CD4-positive, alpha-beta T cell (primary cell): ENCODE data around the gene GSAP. TPM values are rescaled to one million over a fixed set of nuclear protein-coding genes. Genes with fewer than 3 reads are reported as not detected.

Experiments used
- ATAC-seq: fragments of 200-7000 bp; cut with Tn5 transposase; one replicate; pipeline ENCODE4 v1.10.0; 2022; ENCODE audit warnings: mild to moderate bottlenecking; ENCODE audit not compliant: poor library complexity
- CTCF ChIA-PET: fragments of 350-600 bp; sonication (Branson Sonifier 250); formaldehyde crosslinking; loops from one replicate; lab custom pipeline; 2021; ENCODE audit warnings: antibody characterized with exemption, inconsistent platforms; lab: Charles Lee
- POLR2A ChIA-PET: fragments of 350-600 bp; sonication (Branson Sonifier 250); formaldehyde crosslinking; loops from one replicate; lab custom pipeline; 2021; ENCODE audit warnings: antibody characterized with exemption, inconsistent platforms; lab: Charles Lee
- DNase-seq, 14 experiments: peaks; one replicate each; pipeline ENCODE4 v3.0.0-alpha.2; 2013 to 2020; ENCODE audit warnings: mixed read lengths in 2 of 14
- H3K27ac ChIP-seq, 2 donors: one replicate each; pipeline versions ENCODE4 v1.5.1 to v1.7.0; 2013; ENCODE audit warnings: low read length in 2 of 2, low read depth in 1 of 2, mild to moderate bottlenecking in 1 of 2
- H3K27me3 ChIP-seq, 2 experiments: 1 replicate in 1 of 2; 2 replicates in 1 of 2; pipeline versions ENCODE4 v1.6.1 to v1.7.0; 2013; ENCODE audit warnings: low read length in 2 of 2, control low read depth in 1 of 2, mild to moderate bottlenecking in 1 of 2, moderate library complexity in 1 of 2; ENCODE audit not compliant: insufficient read depth in 2 of 2, control insufficient read depth in 1 of 2
- H3K36me3 ChIP-seq: one replicate; pipeline ENCODE4 v1.6.1; 2013; ENCODE audit warnings: low read length, control low read depth; ENCODE audit not compliant: insufficient read depth
- H3K4me1 ChIP-seq: one replicate; pipeline ENCODE4 v1.6.1; 2013; ENCODE audit warnings: low read length, control low read depth; ENCODE audit not compliant: insufficient read depth
- H3K4me3 ChIP-seq: one replicate; pipeline ENCODE4 v1.5.1; 2013; ENCODE audit warnings: mild to moderate bottlenecking, low read length, moderate library complexity
- H3K9me3 ChIP-seq, 2 experiments: 1 replicate in 1 of 2; 2 replicates in 1 of 2; pipeline versions ENCODE4 v1.6.1 to v1.7.0; 2013; ENCODE audit warnings: low read length in 2 of 2, mild to moderate bottlenecking in 2 of 2, control low read depth in 1 of 2, moderate library complexity in 1 of 2; ENCODE audit not compliant: control insufficient read depth in 1 of 2, insufficient read depth in 1 of 2
- H3K27ac Mint-ChIP-seq: one replicate; pipeline ENCODE4 v1.8.0; 2020; ENCODE audit warnings: mixed read lengths
- H3K27me3 Mint-ChIP-seq: one replicate; pipeline ENCODE4 v1.8.0; 2021; ENCODE audit warnings: mixed read lengths
- H3K36me3 Mint-ChIP-seq: one replicate; pipeline ENCODE4 v1.8.0; 2021; ENCODE audit warnings: low read depth, mixed read lengths
- H3K4me1 Mint-ChIP-seq: one replicate; pipeline ENCODE4 v1.8.0; 2021; ENCODE audit warnings: low read depth, mixed read lengths
- H3K4me3 Mint-ChIP-seq: one replicate; pipeline ENCODE4 v1.8.0; 2020; ENCODE audit warnings: mild to moderate bottlenecking, mixed read lengths
- H3K9me3 Mint-ChIP-seq: one replicate; pipeline ENCODE4 v1.8.0; 2020; ENCODE audit warnings: mixed read lengths
- intact Hi-C, 2 experiments: fragments of 100-400 bp; cut with DNase I in 1 of 2; cut with micrococcal nuclease in 1 of 2; formaldehyde crosslinking; loops; one replicate each; pipeline versions ENCODE4 v1.15.1 to v1.9.0; 2023 to 2025; cut with DNase I, micrococcal nuclease
- total RNA-seq, 174 experiments: library from RNA in 2 of 174; stranded (reverse) in 2 of 174; gene quantifications; one replicate each; pipeline ENCODE4 v1.2.3 and lab custom pipeline; 2021 to 2026
- TF ChIP-seq, protein P1 (sequence below): fragments of 200-600 bp; IDR thresholded peaks from one replicate; pipeline ENCODE4 v1.8.0; 2022; ENCODE audit warnings: antibody characterized with exemption, mild to moderate bottlenecking

Gene GSAP
- total RNA-seq, 2 experiments from 2014 or later: 19.1 to 19.5 TPM

GRCh38 chr7:77284616-77285015 lies 131.5 kb downstream of the GSAP start:
- no peak overlapping the region for H3K27ac ChIP-seq
- Mint-ChIP-seq H3K4me1 (no peaks in the 10 kb centered on the region), H3K4me3 (no peak overlapping the region), H3K27me3 (no peaks in the 10 kb centered on the region), H3K9me3 (no peaks in the 10 kb centered on the region), H3K27ac (no peak overlapping the region), H3K36me3 (peaks cover 45% of the 10 kb centered on the region)
- intact Hi-C loops: no loop called here
- DNase-seq (no peak), ATAC-seq (no peak)
- TF ChIP-seq, protein P1, sequence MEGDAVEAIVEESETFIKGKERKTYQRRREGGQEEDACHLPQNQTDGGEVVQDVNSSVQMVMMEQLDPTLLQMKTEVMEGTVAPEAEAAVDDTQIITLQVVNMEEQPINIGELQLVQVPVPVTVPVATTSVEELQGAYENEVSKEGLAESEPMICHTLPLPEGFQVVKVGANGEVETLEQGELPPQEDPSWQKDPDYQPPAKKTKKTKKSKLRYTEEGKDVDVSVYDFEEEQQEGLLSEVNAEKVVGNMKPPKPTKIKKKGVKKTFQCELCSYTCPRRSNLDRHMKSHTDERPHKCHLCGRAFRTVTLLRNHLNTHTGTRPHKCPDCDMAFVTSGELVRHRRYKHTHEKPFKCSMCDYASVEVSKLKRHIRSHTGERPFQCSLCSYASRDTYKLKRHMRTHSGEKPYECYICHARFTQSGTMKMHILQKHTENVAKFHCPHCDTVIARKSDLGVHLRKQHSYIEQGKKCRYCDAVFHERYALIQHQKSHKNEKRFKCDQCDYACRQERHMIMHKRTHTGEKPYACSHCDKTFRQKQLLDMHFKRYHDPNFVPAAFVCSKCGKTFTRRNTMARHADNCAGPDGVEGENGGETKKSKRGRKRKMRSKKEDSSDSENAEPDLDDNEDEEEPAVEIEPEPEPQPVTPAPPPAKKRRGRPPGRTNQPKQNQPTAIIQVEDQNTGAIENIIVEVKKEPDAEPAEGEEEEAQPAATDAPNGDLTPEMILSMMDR: no peak
- H3K9me3 ChIP-seq: peaks cover 0 to 4% of the 10 kb centered on the region in 2 experiments
- no peaks in the 10 kb centered on the region for H3K36me3 ChIP-seq
- CTCF ChIA-PET: interaction anchor here (0.7 kb wide), 1 partner anchor 192 kb away, joined by 3 read pairs; no protein-coding TSS in a partner anchor
- H3K4me3 ChIP-seq: no peak overlapping the region
- POLR2A ChIA-PET: no interaction called here
- no peaks in the 10 kb centered on the region for H3K27me3 ChIP-seq
- no peaks in the 10 kb centered on the region for H3K4me1 ChIP-seq

DNA sequence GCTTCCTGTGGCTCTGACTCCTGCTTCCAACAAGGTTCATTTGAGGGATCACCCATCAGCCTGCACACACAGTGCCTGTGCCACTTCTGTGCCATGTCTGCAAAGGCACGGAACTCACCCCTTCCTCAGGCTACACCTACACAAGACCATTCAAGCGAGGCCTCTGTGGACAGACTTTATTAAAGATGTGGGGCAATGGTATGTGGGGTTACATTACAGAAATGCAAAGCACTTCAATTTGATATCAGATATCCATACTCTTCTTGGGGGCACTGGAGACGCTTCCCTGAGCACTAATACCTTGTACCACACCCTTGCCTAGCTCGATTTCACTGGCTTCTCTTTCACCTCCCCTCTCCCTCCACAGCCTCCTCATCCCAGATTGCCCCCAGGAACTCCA lies 132.1 kb downstream of the GSAP start:
- Histone ChIP-seq H3K27ac (no peak overlapping the region), H3K27me3 (no peaks in the 10 kb centered on the region), H3K4me3 (no peak overlapping the region), H3K9me3 (peaks cover 0 to 4% of the 10 kb centered on the region in 2 experiments), H3K36me3 (no peaks in the 10 kb centered on the region), H3K4me1 (no peaks in the 10 kb centered on the region)
- CTCF ChIA-PET: no interaction called here
- no peaks in the 10 kb centered on the region for H3K4me1 Mint-ChIP-seq
- no peak overlapping the region for H3K4me3 Mint-ChIP-seq
- DNase-seq: no peak
- H3K9me3 Mint-ChIP-seq: no peaks in the 10 kb centered on the region
- no peaks in the 10 kb centered on the region for H3K27me3 Mint-ChIP-seq
- H3K36me3 Mint-ChIP-seq: peaks cover 39% of the 10 kb centered on the region
- POLR2A ChIA-PET: no interaction called here
- no peak for ATAC-seq
- TF ChIP-seq, protein P1: no peak
- no peak overlapping the region for H3K27ac Mint-ChIP-seq
- intact Hi-C loops: no loop called here

DNA sequence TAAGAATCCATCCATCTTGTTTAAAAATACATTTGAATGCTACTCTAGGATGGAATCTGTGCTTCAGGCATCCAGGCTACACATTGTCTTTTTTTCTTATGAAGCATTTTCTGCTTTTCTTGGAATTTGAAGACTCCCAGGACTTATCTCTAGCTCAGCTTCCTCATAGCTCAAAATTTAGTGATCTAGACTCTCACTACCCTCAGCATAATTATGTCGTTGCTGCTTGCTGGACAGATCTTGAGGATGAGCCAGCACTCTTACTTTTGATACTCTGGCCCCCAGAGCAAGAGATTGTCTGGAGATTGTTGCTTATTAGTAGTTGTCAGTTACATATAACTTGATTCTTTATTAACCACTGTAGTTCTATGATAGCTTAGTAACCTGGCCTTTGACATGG lies 133.3 kb downstream of the GSAP start:
- CTCF ChIA-PET: no interaction called here
- H3K4me1 ChIP-seq: no peaks in the 10 kb centered on the region
- no peak overlapping the region for H3K27ac Mint-ChIP-seq
- POLR2A ChIA-PET: no interaction called here
- H3K36me3 ChIP-seq: no peaks in the 10 kb centered on the region
- TF ChIP-seq, protein P1: no peak
- no peak overlapping the region for H3K4me3 ChIP-seq
- no peak for ATAC-seq
- no peaks in the 10 kb centered on the region for H3K9me3 Mint-ChIP-seq
- peaks cover 30% of the 10 kb centered on the region for H3K36me3 Mint-ChIP-seq
- H3K4me1 Mint-ChIP-seq: no peaks in the 10 kb centered on the region
- no peaks in the 10 kb centered on the region for H3K27me3 Mint-ChIP-seq
- H3K4me3 Mint-ChIP-seq: no peak overlapping the region
- H3K9me3 ChIP-seq: peaks cover 0 to 4% of the 10 kb centered on the region in 2 experiments
- DNase-seq: no peak
- intact Hi-C loops: no loop called here
- H3K27ac ChIP-seq: no peak overlapping the region
- no peaks in the 10 kb centered on the region for H3K27me3 ChIP-seq
